ENCODE measurements around the gene C5.

C5 gene

GRCh38 chr9:120982836-120983235, 67.2 kb downstream of the C5 start:
- no peak for TF ChIP-seq CTCF (IDR thresholded peaks at IDR 0.05; ENCODE audit: extremely low read depth, missing control alignments)

GRCh38 chr9:120980951-120981350, 69.1 kb downstream of the C5 start:
- no peak for TF ChIP-seq CTCF (IDR thresholded peaks at IDR 0.05; ENCODE audit: extremely low read depth, missing control alignments)
- DNase-seq (ENCODE audit: low spot score), result no peak

More at GRCh38 chr9:120982836-120983235, 67.2 kb downstream of the C5 start:
- DNase-seq (ENCODE audit: low spot score), result no peak

- no peak for TF ChIP-seq CTCF (IDR thresholded peaks at IDR 0.05; ENCODE audit: extremely low read depth, missing control alignments)
- DNase-seq (ENCODE audit: low spot score), result no peak
Measured at GRCh38 chr9:120979797-120980196, 70.3 kb downstream of the C5 start.

GRCh38 chr9:120978987-120979386, 71.1 kb downstream of the C5 start:
- DNase-seq (ENCODE audit: low spot score), result no peak
- no peak for TF ChIP-seq CTCF (IDR thresholded peaks at IDR 0.05; ENCODE audit: extremely low read depth, missing control alignments)

GRCh38 chr9:120977321-120977720, 72.8 kb downstream of the C5 start:
- DNase-seq (ENCODE audit: low spot score), result no peak
- TF ChIP-seq CTCF (IDR thresholded peaks at IDR 0.05; ENCODE audit: extremely low read depth, missing control alignments), result no peak

GRCh38 chr9:120974921-120975320, 75.2 kb downstream of the C5 start:
- no peak for TF ChIP-seq CTCF (IDR thresholded peaks at IDR 0.05; ENCODE audit: extremely low read depth, missing control alignments)
- DNase-seq (ENCODE audit: low spot score), result no peak

GRCh38 chr9:120974181-120974580, 75.9 kb downstream of the C5 start:
- no peak for TF ChIP-seq CTCF (IDR thresholded peaks at IDR 0.05; ENCODE audit: extremely low read depth, missing control alignments)
- no peak for DNase-seq (ENCODE audit: low spot score)
